HepG2 (cell line): Measurements from ENCODE around the gene PCGF3. TPM values are rescaled to one million over a fixed set of nuclear protein-coding genes. Genes with fewer than 3 reads are reported as not detected.

Experiments used
- AGO1 ChIP-seq: fragments of 200-400 bp; formaldehyde crosslinking; IDR thresholded peaks from 2 replicates; pipeline ENCODE4 v1.6.1; 2017; ENCODE audit warnings: mild to moderate bottlenecking, low read depth, low read length, moderate library complexity; ENCODE audit not compliant: poor library complexity, severe bottlenecking
- ETS1 ChIP-seq: sonication (generic); formaldehyde crosslinking; IDR thresholded peaks from 2 replicates; pipeline ENCODE4 v1.4.0; 2020; ENCODE audit warnings: missing genetic modification reagents
- FOXO1 ChIP-seq: sonication (generic); formaldehyde crosslinking; IDR thresholded peaks from 2 replicates; pipeline ENCODE4 v1.4.0; 2020; ENCODE audit warnings: missing genetic modification reagents
- JUN ChIP-seq: sonication (generic); formaldehyde crosslinking; IDR thresholded peaks from 2 replicates; pipeline ENCODE4 v1.4.0; 2020; ENCODE audit warnings: mild to moderate bottlenecking, missing genetic modification reagents
- KLF6 ChIP-seq: IDR thresholded peaks from 2 replicates; pipeline ENCODE4 v1.8.0; 2016; ENCODE audit warnings: missing biosample characterization, missing genetic modification reagents
- RAD21 ChIP-seq: fragments of 450-650 bp; formaldehyde crosslinking; IDR thresholded peaks from 2 replicates; pipeline ENCODE4 v1.5.0; 2020; ENCODE audit warnings: mild to moderate bottlenecking
- SMARCE1 ChIP-seq: fragments of 450-650 bp; IDR thresholded peaks from 2 replicates; pipeline ENCODE4 v1.6.1; 2017; ENCODE audit warnings: borderline replicate concordance
- THAP7 ChIP-seq: sonication (generic); formaldehyde crosslinking; IDR thresholded peaks from 2 replicates; pipeline ENCODE4 v1.8.1; 2023; ENCODE audit warnings: mild to moderate bottlenecking, missing genetic modification reagents
- YY1 ChIP-seq: IDR thresholded peaks from 2 replicates; pipeline ENCODE4 v1.6.1; 2011; ENCODE audit warnings: low read length, low read depth, moderate library complexity, mild to moderate bottlenecking; ENCODE audit not compliant: insufficient read depth, insufficient replicate concordance
- ZNF12 ChIP-seq: sonication (generic); formaldehyde crosslinking; IDR thresholded peaks from 2 replicates; pipeline ENCODE4 v1.5.0; 2020; ENCODE audit warnings: missing genetic modification reagents
- ZNF232 ChIP-seq: sonication (generic); formaldehyde crosslinking; IDR thresholded peaks from 2 replicates; pipeline ENCODE4 v1.4.0; 2020; ENCODE audit warnings: missing genetic modification reagents, borderline replicate concordance
- ZNF256 ChIP-seq: sonication (generic); formaldehyde crosslinking; conservative IDR thresholded peaks from 2 replicates; pipeline ENCODE4 v1.4.0; 2020; ENCODE audit warnings: missing genetic modification reagents
- ZNF484 ChIP-seq: sonication (generic); formaldehyde crosslinking; IDR thresholded peaks from 2 replicates; pipeline ENCODE4 v1.5.1; 2020; ENCODE audit warnings: mild to moderate bottlenecking, low read depth, missing genetic modification reagents, borderline replicate concordance
- ZNF646 ChIP-seq: sonication (generic); formaldehyde crosslinking; IDR thresholded peaks from 2 replicates; pipeline ENCODE4 v1.9.0; 2021; ENCODE audit warnings: mild to moderate bottlenecking, missing genetic modification reagents
- ZNF784 ChIP-seq: sonication (generic); formaldehyde crosslinking; IDR thresholded peaks from 2 replicates; pipeline ENCODE4 v1.5.1; 2020; ENCODE audit warnings: missing genetic modification reagents, mild to moderate bottlenecking, borderline replicate concordance
- ZSCAN25 ChIP-seq: sonication (generic); formaldehyde crosslinking; IDR thresholded peaks from 2 replicates; pipeline ENCODE4 v1.8.0; 2022; ENCODE audit warnings: mild to moderate bottlenecking, missing genetic modification reagents
- polyA plus RNA-seq, 8 experiments: library from polyadenylated mRNA; depleted of rRNA in 3 of 8; stranded (reverse) in 7 of 8; unstranded in 1 of 8; fragments of >200 nt; fragmentation: Illumina TruSeq in 4 of 8; extraction: Trizol in 4 of 8; gene quantifications; 2 replicates each; pipeline versions ENCODE4 v1.2.1 to v1.2.3, GENCODE V29; 2011 to 2016; ENCODE audit warnings: low read depth in 4 of 8, missing spikeins in 1 of 8, mixed read lengths in 1 of 8; ENCODE audit not compliant: insufficient read depth in 1 of 8
- total RNA-seq, 5 experiments: library from RNA; depleted of rRNA; stranded (reverse); fragments of >200 nt; fragmentation: Illumina TruSeq; extraction: Trizol; gene quantifications; 2 replicates each; pipeline ENCODE4 v1.2.3, GENCODE V29; 2016; ENCODE audit warnings: low read depth in 1 of 5
- TF ChIP-seq, protein P1 (sequence below): sonication (generic); formaldehyde crosslinking; IDR thresholded peaks from 2 replicates; pipeline ENCODE4 v1.4.0; 2020; ENCODE audit warnings: missing genetic modification reagents
- TF ChIP-seq, protein P2 (sequence below): sonication (generic); formaldehyde crosslinking; IDR thresholded peaks from 2 replicates; pipeline ENCODE4 v1.5.0; 2020; ENCODE audit warnings: missing genetic modification reagents

Gene PCGF3
- total and polyA plus RNA-seq, 2 of the 13 experiments (the other 11 are each of a cell fraction or from before 2014, with no cell fraction given) = 28.6 to 66.2 TPM

GRCh38 chr4:700587-701264 lies 4.9 kb upstream of the PCGF3 start (continued):
- TF ChIP-seq ZNF646 (CRISPR knock-in tag) = no peak
- TF ChIP-seq ZNF784 (CRISPR knock-in tag) = no peak
- no peak for TF ChIP-seq ZNF12 (CRISPR knock-in tag)
- TF ChIP-seq, protein P1, sequence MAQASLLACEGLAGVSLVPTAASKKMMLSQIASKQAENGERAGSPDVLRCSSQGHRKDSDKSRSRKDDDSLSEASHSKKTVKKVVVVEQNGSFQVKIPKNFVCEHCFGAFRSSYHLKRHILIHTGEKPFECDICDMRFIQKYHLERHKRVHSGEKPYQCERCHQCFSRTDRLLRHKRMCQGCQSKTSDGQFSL = no peak
- no peak for TF ChIP-seq RAD21 (CRISPR knock-in tag)
- TF ChIP-seq, protein P2, sequence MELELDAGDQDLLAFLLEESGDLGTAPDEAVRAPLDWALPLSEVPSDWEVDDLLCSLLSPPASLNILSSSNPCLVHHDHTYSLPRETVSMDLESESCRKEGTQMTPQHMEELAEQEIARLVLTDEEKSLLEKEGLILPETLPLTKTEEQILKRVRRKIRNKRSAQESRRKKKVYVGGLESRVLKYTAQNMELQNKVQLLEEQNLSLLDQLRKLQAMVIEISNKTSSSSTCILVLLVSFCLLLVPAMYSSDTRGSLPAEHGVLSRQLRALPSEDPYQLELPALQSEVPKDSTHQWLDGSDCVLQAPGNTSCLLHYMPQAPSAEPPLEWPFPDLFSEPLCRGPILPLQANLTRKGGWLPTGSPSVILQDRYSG (CRISPR knock-in tag) = no peak
- TF ChIP-seq YY1 = no peak
- TF ChIP-seq SMARCE1 = no peak
- TF ChIP-seq THAP7 (CRISPR knock-in tag) = no peak
- TF ChIP-seq ZNF232 (CRISPR knock-in tag) = 0 out of 2 replicates have a peak, but pooled peaks have one; percentile 27
- no peak for TF ChIP-seq AGO1
- TF ChIP-seq FOXO1 (CRISPR knock-in tag) = no peak
- no peak for TF ChIP-seq ZSCAN25
- TF ChIP-seq ZNF484 (CRISPR knock-in tag) = no peak
- TF ChIP-seq KLF6 (CRISPR knock-in tag) = no peak
- TF ChIP-seq ZNF256 = no peak
- no peak for TF ChIP-seq ETS1 (CRISPR knock-in tag)
- no peak for TF ChIP-seq JUN (CRISPR knock-in tag)
